Body of pancreas (tissue), 4 donors: Measurements from ENCODE around the gene MFSD2A. TPM values are rescaled to one million over a fixed set of nuclear protein-coding genes. Genes with fewer than 3 reads are reported as not detected.

ENCODE experiments used
- ATAC-seq: fragments of 150-250 bp; one replicate; pipeline ENCODE4 v1.9.1; 2016
- DNase-seq, 4 donors: peaks; one replicate each; pipeline ENCODE4 v3.0.0-alpha.2; 2019
- H3K27ac ChIP-seq, 4 donors: fragments of 200-600 bp; sonication (generic); 1 replicate in 3 of 4; 2 replicates in 1 of 4; pipeline versions ENCODE4 v1.5.1 to v1.6.1; 2016 to 2019; ENCODE audit warnings: mild to moderate bottlenecking in 1 of 4, mixed read lengths in 1 of 4, moderate library complexity in 1 of 4
- H3K27me3 ChIP-seq, 2 donors: fragments of 200-600 bp; sonication (generic); one replicate each; pipeline ENCODE4 v1.6.0; 2016; ENCODE audit warnings: mild to moderate bottlenecking in 1 of 2
- H3K36me3 ChIP-seq, 2 donors: fragments of 200-600 bp; sonication (generic); replicated peaks in 1 of 2; 2 replicates each; pipeline ENCODE4 v1.5.1; 2016; ENCODE audit warnings: low read depth in 2 of 2; ENCODE audit not compliant: insufficient read depth in 1 of 2
- H3K4me1 ChIP-seq: fragments of 200-600 bp; sonication (generic); one replicate; pipeline ENCODE4 v1.6.0; 2016
- H3K4me3 ChIP-seq, 2 donors: fragments of 200-600 bp; sonication (generic); 1 replicate in 1 of 2; 2 replicates in 1 of 2; pipeline ENCODE4 v1.5.1; 2016 to 2019
- H3K9me3 ChIP-seq, 3 donors: fragments of 200-600 bp; sonication (generic); 1 replicate in 2 of 3; 2 replicates in 1 of 3; pipeline ENCODE4 v1.5.1; 2016
- POLR2A ChIP-seq, 3 donors: fragments of 450-650 bp; IDR thresholded peaks; one replicate each; pipeline ENCODE4 v1.6.1; 2016; ENCODE audit warnings: antibody characterized with exemption in 3 of 3, mild to moderate bottlenecking in 2 of 3
- WGBS, 2 donors: methylation state at CpG; one replicate each; pipeline ENCODE4 v1.1.5; 2017; 5-methylcytosine and 5-hydroxymethylcytosine counted together
- intact Hi-C: fragments of 100-400 bp; cut with DNase I; formaldehyde crosslinking; loops from one replicate; pipeline ENCODE4 v1.15.1; 2023
- total RNA-seq, 2 donors: library from RNA; depleted of rRNA; stranded (reverse); fragments of >200 nt; gene quantifications; one replicate each; pipeline ENCODE4 v1.1.0, GENCODE V29; 2016
- TF ChIP-seq, protein P1 (sequence below), 7 experiments: fragments of 450-650 bp in 4 of 7; fragments of 200-600 bp in 3 of 7; sonication (generic) in 3 of 7; IDR thresholded peaks; one replicate each; pipeline ENCODE4 v1.5.1; 2016 to 2019; ENCODE audit warnings: antibody characterized with exemption in 7 of 7

Gene MFSD2A
- total RNA-seq, 2 donors from 2014 or later, result 0.33 to 0.52 TPM

DNA sequence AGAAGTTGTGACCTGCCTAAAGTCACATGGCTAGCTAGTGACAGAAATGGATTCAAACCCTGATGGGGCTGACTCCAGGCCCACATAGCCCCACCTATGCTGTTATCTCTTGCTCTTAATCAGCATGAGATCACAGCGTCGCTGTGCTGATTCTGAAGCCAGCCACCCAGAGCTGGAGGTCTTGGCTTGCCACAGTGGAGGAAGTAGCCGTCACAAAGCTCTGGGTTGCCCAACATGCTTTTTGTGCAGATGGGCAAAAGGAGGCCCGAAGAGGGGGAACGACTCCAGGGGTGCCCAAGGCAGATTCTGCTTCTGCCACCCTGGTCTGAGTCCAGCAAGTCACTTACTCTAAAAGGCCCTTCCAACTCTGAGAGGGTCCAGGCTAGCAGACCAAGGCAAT lies 14.7 kb upstream of the MFSD2A start:
- WGBS, 2 donors, result 50 to 60% methylated on average over 5 of the region's 5 CpGs
- DNase-seq (peak in 1 of 4 donors; percentile 46), ATAC-seq (no peak)
- Histone ChIP-seq H3K27ac (no peak overlapping the region), H3K27me3 (no peaks in the 10 kb centered on the region), H3K9me3 (no peaks in the 10 kb centered on the region), H3K4me3 (no peak overlapping the region), H3K36me3 (no peaks in the 10 kb centered on the region), H3K4me1 (no peaks in the 10 kb centered on the region)
- TF ChIP-seq, protein P1, sequence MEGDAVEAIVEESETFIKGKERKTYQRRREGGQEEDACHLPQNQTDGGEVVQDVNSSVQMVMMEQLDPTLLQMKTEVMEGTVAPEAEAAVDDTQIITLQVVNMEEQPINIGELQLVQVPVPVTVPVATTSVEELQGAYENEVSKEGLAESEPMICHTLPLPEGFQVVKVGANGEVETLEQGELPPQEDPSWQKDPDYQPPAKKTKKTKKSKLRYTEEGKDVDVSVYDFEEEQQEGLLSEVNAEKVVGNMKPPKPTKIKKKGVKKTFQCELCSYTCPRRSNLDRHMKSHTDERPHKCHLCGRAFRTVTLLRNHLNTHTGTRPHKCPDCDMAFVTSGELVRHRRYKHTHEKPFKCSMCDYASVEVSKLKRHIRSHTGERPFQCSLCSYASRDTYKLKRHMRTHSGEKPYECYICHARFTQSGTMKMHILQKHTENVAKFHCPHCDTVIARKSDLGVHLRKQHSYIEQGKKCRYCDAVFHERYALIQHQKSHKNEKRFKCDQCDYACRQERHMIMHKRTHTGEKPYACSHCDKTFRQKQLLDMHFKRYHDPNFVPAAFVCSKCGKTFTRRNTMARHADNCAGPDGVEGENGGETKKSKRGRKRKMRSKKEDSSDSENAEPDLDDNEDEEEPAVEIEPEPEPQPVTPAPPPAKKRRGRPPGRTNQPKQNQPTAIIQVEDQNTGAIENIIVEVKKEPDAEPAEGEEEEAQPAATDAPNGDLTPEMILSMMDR (IDR thresholded peaks at IDR 0.05), result no peak
- TF ChIP-seq POLR2A (IDR thresholded peaks at IDR 0.05), result no peak
- intact Hi-C loops, result no loop called here

DNA sequence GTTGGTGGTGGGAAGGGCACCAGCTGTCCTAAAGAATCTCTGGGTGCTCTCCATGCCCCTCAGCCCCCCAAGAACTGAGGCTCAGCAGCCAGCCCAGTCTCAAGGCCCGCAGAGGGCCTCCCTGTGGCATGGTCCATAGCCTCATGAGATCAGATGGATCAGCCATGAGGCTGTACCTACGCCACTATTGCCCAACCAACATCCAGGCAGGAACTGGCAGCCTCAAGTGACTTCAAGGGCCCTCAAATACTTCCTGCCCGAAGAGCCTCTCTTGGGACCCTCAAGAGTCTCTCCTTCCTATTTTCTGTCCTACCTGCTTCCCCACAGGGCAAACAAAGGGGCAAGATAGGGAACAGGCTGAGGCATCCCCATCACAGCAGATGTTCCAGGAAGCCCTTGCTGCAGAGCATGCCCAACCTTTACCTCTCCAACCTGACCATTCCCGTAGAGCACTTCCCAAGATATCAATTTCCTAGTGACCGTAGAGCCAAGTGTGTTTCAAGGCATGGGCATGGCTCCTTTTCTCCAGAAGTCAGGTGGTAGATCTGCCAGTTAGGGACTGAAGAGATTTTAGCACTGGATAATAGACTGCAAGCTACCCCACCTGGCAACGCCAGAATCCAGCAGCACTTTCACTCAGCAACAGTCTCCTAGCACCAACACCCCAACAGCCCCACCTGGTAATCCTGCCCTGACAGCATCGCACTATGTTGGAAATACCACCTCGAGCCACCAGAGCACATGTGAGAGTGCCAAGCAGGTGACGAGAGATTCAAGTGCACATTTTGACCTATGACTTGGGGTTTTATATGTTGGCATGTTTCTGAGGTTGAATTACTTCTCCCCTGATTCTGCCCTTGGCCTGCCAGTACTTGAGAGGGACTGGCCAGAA lies 13.7 kb upstream of the MFSD2A start:
- no peak overlapping the region for H3K27ac ChIP-seq

DNA sequence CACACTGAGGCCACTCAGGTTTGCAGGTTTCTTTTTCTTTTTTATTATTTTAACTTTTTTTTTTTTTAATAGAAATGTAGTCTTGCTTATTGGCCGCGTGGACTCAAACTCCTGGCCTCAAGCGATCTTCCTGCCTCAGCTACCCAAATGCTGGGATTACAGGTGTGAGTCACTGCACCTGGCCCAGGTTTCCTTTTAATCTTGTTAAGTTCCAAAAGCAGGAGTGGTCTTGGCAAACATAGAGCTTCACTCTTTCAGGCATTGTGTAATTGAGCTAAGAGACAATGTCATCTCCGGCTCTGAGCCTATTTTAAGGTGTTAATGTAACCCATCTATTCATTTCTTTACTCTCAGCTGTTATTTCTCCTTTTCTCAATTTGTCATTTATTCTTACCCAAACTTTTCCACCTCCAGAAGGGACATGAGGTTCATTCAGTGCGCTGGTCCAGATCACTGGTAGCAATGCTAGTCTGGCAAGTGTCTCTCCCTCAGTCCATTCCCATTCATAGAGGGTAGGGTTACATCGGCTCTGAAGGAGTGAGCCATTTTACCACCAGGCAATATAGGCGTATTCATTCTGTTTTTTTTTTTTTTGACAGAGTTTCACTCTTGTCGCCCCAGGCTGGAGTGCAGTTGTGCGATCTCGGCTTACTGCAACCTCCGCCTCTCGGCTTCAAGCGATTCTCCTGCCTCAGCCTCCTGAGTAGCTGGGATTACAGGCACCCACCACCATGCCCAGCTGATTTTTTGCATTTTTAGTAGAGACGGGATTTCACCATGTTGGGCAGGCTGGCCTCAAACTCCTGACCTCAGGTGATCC lies 11.3 kb upstream of the MFSD2A start:
- Histone ChIP-seq H3K4me3 (no peak overlapping the region), H3K27me3 (no peaks in the 10 kb centered on the region), H3K27ac (no peak overlapping the region), H3K9me3 (no peaks in the 10 kb centered on the region), H3K36me3 (no peaks in the 10 kb centered on the region), H3K4me1 (no peaks in the 10 kb centered on the region)
- intact Hi-C loops, result no loop called here
- no peak for DNase-seq
- TF ChIP-seq, protein P1 (IDR thresholded peaks at IDR 0.05), result no peak
- TF ChIP-seq POLR2A (IDR thresholded peaks at IDR 0.05), result no peak
- WGBS, 2 donors, result 87 to 89% methylated on average over 14 of the region's 14 CpGs
- no peak for ATAC-seq

More for the DNA sequence above, 13.7 kb upstream of the MFSD2A start:
- ATAC-seq (no peak), DNase-seq (no peak)
- WGBS, 2 donors, result 82 to 85% methylated on average over 6 to 9 of the region's 9 CpGs
- intact Hi-C loops, result no loop called here
- Histone ChIP-seq H3K9me3 (no peaks in the 10 kb centered on the region), H3K4me3 (no peak overlapping the region), H3K36me3 (no peaks in the 10 kb centered on the region), H3K4me1 (no peaks in the 10 kb centered on the region), H3K27me3 (no peaks in the 10 kb centered on the region)
- no peak for TF ChIP-seq POLR2A (IDR thresholded peaks at IDR 0.05)
- TF ChIP-seq, protein P1 (IDR thresholded peaks at IDR 0.05), result no peak

DNA sequence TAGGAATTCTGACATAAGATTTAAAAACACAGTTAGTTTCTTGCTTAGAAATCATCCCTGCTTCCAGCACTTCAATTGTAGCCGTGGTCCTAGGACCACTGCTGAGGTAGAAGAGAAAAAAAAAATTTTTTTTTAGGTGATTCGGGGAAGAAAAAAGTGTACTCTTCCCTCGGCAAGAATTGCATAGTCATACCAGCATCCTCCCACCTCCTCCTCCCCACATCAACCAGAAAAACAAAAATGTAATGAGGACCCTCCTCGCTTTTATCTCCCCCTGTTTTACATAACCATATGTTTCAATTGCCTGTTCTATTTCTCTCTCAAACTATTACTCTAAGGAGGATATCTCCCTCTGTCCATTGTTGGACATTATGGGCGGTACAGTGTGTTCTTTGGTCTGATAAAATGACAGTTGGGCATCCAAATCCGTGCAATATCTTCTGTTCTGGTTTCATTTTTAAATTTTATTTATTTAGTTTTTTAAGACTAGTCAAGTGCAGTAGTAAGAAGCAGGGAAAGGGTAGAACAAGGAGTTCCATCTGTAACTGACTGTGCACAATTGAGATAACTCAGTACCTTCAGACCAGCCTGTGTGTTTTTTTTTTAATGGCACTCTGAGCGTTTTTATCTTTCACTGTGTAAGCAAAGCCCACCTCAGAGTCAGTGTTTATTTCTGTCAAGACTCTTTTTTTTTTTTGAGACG lies 10.4 kb upstream of the MFSD2A start:
- intact Hi-C loops, result no loop called here
- no peak overlapping the region for H3K27ac ChIP-seq
- ATAC-seq (no peak), DNase-seq (no peak)
- TF ChIP-seq, protein P1 (IDR thresholded peaks at IDR 0.05), result no peak
- no peak for TF ChIP-seq POLR2A (IDR thresholded peaks at IDR 0.05)
- no peaks in the 10 kb centered on the region for H3K27me3 ChIP-seq
- no peak overlapping the region for H3K4me3 ChIP-seq
- WGBS, 2 donors, result 47 to 48% methylated on average over 8 of the region's 8 CpGs
- H3K9me3 ChIP-seq, result no peaks in the 10 kb centered on the region
- H3K36me3 ChIP-seq, result no peaks in the 10 kb centered on the region
- no peaks in the 10 kb centered on the region for H3K4me1 ChIP-seq
